Activated T-helper 17 cell treated with anti-CD3 and anti-CD28 coated beads, Interleukin-2, amount 50 U/mL, for 72 hours (primary cell): Measurements from ENCODE around the gene CHAT. TPM values are rescaled to one million over a fixed set of nuclear protein-coding genes. Genes with fewer than 3 reads are reported as not detected.

Source experiments
- ATAC-seq: fragments of 150-1000 bp; cut with Tn5 transposase; replicated peaks from 2 replicates; pipeline ENCODE4 v1.10.0; 2021; ENCODE audit warnings: mild to moderate bottlenecking, moderate library complexity
- H3K27ac Mint-ChIP-seq: one replicate; pipeline ENCODE4 v1.8.0; 2022; ENCODE audit warnings: mixed read lengths
- H3K27me3 Mint-ChIP-seq: one replicate; pipeline ENCODE4 v1.8.0; 2022; ENCODE audit warnings: mixed read lengths
- H3K36me3 Mint-ChIP-seq: one replicate; pipeline ENCODE4 v1.8.0; 2022; ENCODE audit warnings: low read depth, mild to moderate bottlenecking, mixed read lengths
- H3K4me1 Mint-ChIP-seq: one replicate; pipeline ENCODE4 v1.8.0; 2022; ENCODE audit warnings: mixed read lengths
- H3K4me3 Mint-ChIP-seq: one replicate; pipeline ENCODE4 v1.8.0; 2022; ENCODE audit warnings: mild to moderate bottlenecking, mixed read lengths
- H3K9me3 Mint-ChIP-seq: one replicate; pipeline ENCODE4 v1.8.0; 2022; ENCODE audit warnings: mixed read lengths
- total RNA-seq, 2 donors: library from RNA; stranded (reverse); gene quantifications; one replicate each; pipeline ENCODE4 v1.2.3, GENCODE V29; 2022

CHAT gene
- total RNA-seq, 2 donors from 2014 or later, result not detected

GRCh38 chr10:49593564-49593875 lies 20.3 kb upstream of the CHAT start:
- no peak overlapping the region for H3K4me3 Mint-ChIP-seq
- ATAC-seq, result no peak
- peaks cover 9% of the 10 kb centered on the region for H3K27me3 Mint-ChIP-seq
- peaks cover 4% of the 10 kb centered on the region for H3K4me1 Mint-ChIP-seq
- H3K9me3 Mint-ChIP-seq, result peaks cover 4% of the 10 kb centered on the region
- no peaks in the 10 kb centered on the region for H3K36me3 Mint-ChIP-seq
- no peak overlapping the region for H3K27ac Mint-ChIP-seq

GRCh38 chr10:49593998-49594397 lies 19.8 kb upstream of the CHAT start:
- Mint-ChIP-seq H3K4me3 (no peak overlapping the region), H3K27ac (no peak overlapping the region), H3K4me1 (peaks cover 4% of the 10 kb centered on the region), H3K27me3 (peaks cover 9% of the 10 kb centered on the region), H3K9me3 (peaks cover 3% of the 10 kb centered on the region), H3K36me3 (no peaks in the 10 kb centered on the region)
- no peak for ATAC-seq

GRCh38 chr10:49594594-49594993 lies 19.2 kb upstream of the CHAT start:
- Mint-ChIP-seq H3K4me1 (peaks cover 4% of the 10 kb centered on the region), H3K27ac (no peak overlapping the region), H3K27me3 (peaks cover 11% of the 10 kb centered on the region), H3K36me3 (no peaks in the 10 kb centered on the region), H3K9me3 (no peaks in the 10 kb centered on the region), H3K4me3 (no peak overlapping the region)
- no peak for ATAC-seq

GRCh38 chr10:49595003-49595712 lies 18.7 kb upstream of the CHAT start:
- Mint-ChIP-seq H3K9me3 (no peaks in the 10 kb centered on the region), H3K36me3 (no peaks in the 10 kb centered on the region), H3K27me3 (peaks cover 12% of the 10 kb centered on the region), H3K4me3 (no peak overlapping the region), H3K4me1 (peaks cover 4% of the 10 kb centered on the region), H3K27ac (no peak overlapping the region)
- no peak for ATAC-seq

- no peak overlapping the region for H3K27ac Mint-ChIP-seq
- no peaks in the 10 kb centered on the region for H3K9me3 Mint-ChIP-seq
- no peak for ATAC-seq
- no peaks in the 10 kb centered on the region for H3K36me3 Mint-ChIP-seq
- H3K4me1 Mint-ChIP-seq, result peaks cover 4% of the 10 kb centered on the region
- H3K4me3 Mint-ChIP-seq, result no peak overlapping the region
- H3K27me3 Mint-ChIP-seq, result peaks cover 12% of the 10 kb centered on the region
Observed at GRCh38 chr10:49595713-49596492, 17.9 kb upstream of the CHAT start.

GRCh38 chr10:49596493-49596809 lies 17.4 kb upstream of the CHAT start:
- Mint-ChIP-seq H3K9me3 (no peaks in the 10 kb centered on the region), H3K27me3 (peaks cover 9% of the 10 kb centered on the region), H3K4me3 (no peak overlapping the region), H3K36me3 (no peaks in the 10 kb centered on the region), H3K27ac (no peak overlapping the region), H3K4me1 (peaks cover 4% of the 10 kb centered on the region)
- no peak for ATAC-seq

- no peak for ATAC-seq
- H3K9me3 Mint-ChIP-seq, result no peaks in the 10 kb centered on the region
Observed at GRCh38 chr10:49596836-49597235, 17.0 kb upstream of the CHAT start.

GRCh38 chr10:49597426-49598163 lies 16.2 kb upstream of the CHAT start:
- no peak for ATAC-seq
- no peak overlapping the region for H3K4me3 Mint-ChIP-seq
- peaks cover 4% of the 10 kb centered on the region for H3K4me1 Mint-ChIP-seq
- H3K36me3 Mint-ChIP-seq, result no peaks in the 10 kb centered on the region
- H3K9me3 Mint-ChIP-seq, result no peaks in the 10 kb centered on the region
- H3K27me3 Mint-ChIP-seq, result peaks cover 14% of the 10 kb centered on the region
- no peak overlapping the region for H3K27ac Mint-ChIP-seq

More at GRCh38 chr10:49596836-49597235, 17.0 kb upstream of the CHAT start:
- H3K27me3 Mint-ChIP-seq, result peaks cover 7% of the 10 kb centered on the region
- H3K4me1 Mint-ChIP-seq, result peaks cover 4% of the 10 kb centered on the region
- no peak overlapping the region for H3K27ac Mint-ChIP-seq
- no peak overlapping the region for H3K4me3 Mint-ChIP-seq
- no peaks in the 10 kb centered on the region for H3K36me3 Mint-ChIP-seq

- ATAC-seq, result no peak
- peaks cover under 1% of the 10 kb centered on the region for H3K4me1 Mint-ChIP-seq
- H3K27ac Mint-ChIP-seq, result no peak overlapping the region
- H3K27me3 Mint-ChIP-seq, result peaks cover 17% of the 10 kb centered on the region
- H3K36me3 Mint-ChIP-seq, result no peaks in the 10 kb centered on the region
- no peak overlapping the region for H3K4me3 Mint-ChIP-seq
- H3K9me3 Mint-ChIP-seq, result no peaks in the 10 kb centered on the region
Observed at GRCh38 chr10:49598164-49598856, 15.5 kb upstream of the CHAT start.

- Mint-ChIP-seq H3K36me3 (no peaks in the 10 kb centered on the region), H3K4me3 (no peak overlapping the region), H3K4me1 (no peaks in the 10 kb centered on the region), H3K9me3 (no peaks in the 10 kb centered on the region), H3K27ac (no peak overlapping the region), H3K27me3 (peaks cover 23% of the 10 kb centered on the region)
- ATAC-seq, result no peak
Observed at GRCh38 chr10:49598986-49599385, 14.9 kb upstream of the CHAT start.

GRCh38 chr10:49599546-49599945 lies 14.3 kb upstream of the CHAT start:
- Mint-ChIP-seq H3K4me3 (no peak overlapping the region), H3K9me3 (no peaks in the 10 kb centered on the region), H3K27ac (no peak overlapping the region), H3K27me3 (peaks cover 27% of the 10 kb centered on the region), H3K4me1 (no peaks in the 10 kb centered on the region), H3K36me3 (no peaks in the 10 kb centered on the region)
- ATAC-seq, result no peak

- H3K4me3 Mint-ChIP-seq, result no peak overlapping the region
- H3K4me1 Mint-ChIP-seq, result no peaks in the 10 kb centered on the region
- no peak for ATAC-seq
- H3K27me3 Mint-ChIP-seq, result peaks cover 30% of the 10 kb centered on the region
- H3K27ac Mint-ChIP-seq, result no peak overlapping the region
- no peaks in the 10 kb centered on the region for H3K36me3 Mint-ChIP-seq
- no peaks in the 10 kb centered on the region for H3K9me3 Mint-ChIP-seq
Observed at GRCh38 chr10:49600046-49600445, 13.8 kb upstream of the CHAT start.

- Mint-ChIP-seq H3K4me1 (no peaks in the 10 kb centered on the region), H3K4me3 (no peak overlapping the region), H3K36me3 (no peaks in the 10 kb centered on the region), H3K27me3 (peaks cover 35% of the 10 kb centered on the region), H3K27ac (no peak overlapping the region), H3K9me3 (peaks cover 4% of the 10 kb centered on the region)
- no peak for ATAC-seq
Observed at GRCh38 chr10:49600781-49601400, 12.9 kb upstream of the CHAT start.

GRCh38 chr10:49601857-49602256 lies 12.0 kb upstream of the CHAT start:
- H3K36me3 Mint-ChIP-seq, result no peaks in the 10 kb centered on the region

More at GRCh38 chr10:49601857-49602256, 12.0 kb upstream of the CHAT start:
- peaks cover 4% of the 10 kb centered on the region for H3K9me3 Mint-ChIP-seq
- H3K4me1 Mint-ChIP-seq, result no peaks in the 10 kb centered on the region
- peaks cover 40% of the 10 kb centered on the region for H3K27me3 Mint-ChIP-seq
- ATAC-seq, result no peak
- H3K27ac Mint-ChIP-seq, result no peak overlapping the region
- H3K4me3 Mint-ChIP-seq, result no peak overlapping the region
